CD4-positive, alpha-beta T cell treated with Interleukin-6 for 4 hours (primary cell): Measurements from ENCODE around the gene ACYP1.
A peak's percentile ranks its signal among the peaks of the same experiment; 100 is the strongest.

Experiments used
- DNase-seq: peaks from one replicate; pipeline ENCODE4 v3.0.0-alpha.2; 2020; ENCODE audit warnings: mixed read lengths

Gene ACYP1

GRCh38 chr14:75063491-75064204, at the start of gene ACYP1:
Gene ACYP1 (minus strand): TSS chr14:75064024. CDS start chr14:75063553, 471 bp downstream.
- peak; percentile 91 for DNase-seq

- no peak for DNase-seq
These were observed 46.1 kb upstream of the ACYP1 start for GRCh38 chr14:75109877-75110276.

GRCh38 chr14:75107186-75107585, 43.4 kb upstream of the ACYP1 start:
- DNase-seq, result no peak

- DNase-seq, result no peak
These were observed 37.7 kb upstream of the ACYP1 start for GRCh38 chr14:75101491-75101890.

GRCh38 chr14:75098682-75099081, 34.9 kb upstream of the ACYP1 start:
- no peak for DNase-seq

- DNase-seq, result no peak
These were observed 34.4 kb upstream of the ACYP1 start for GRCh38 chr14:75098212-75098611.

GRCh38 chr14:75096959-75097358, 33.1 kb upstream of the ACYP1 start:
- DNase-seq, result no peak

- DNase-seq, result no peak
These were observed 31.9 kb upstream of the ACYP1 start for GRCh38 chr14:75095690-75096089.

- no peak for DNase-seq
These were observed 31.1 kb upstream of the ACYP1 start for GRCh38 chr14:75094896-75095295.

GRCh38 chr14:75092698-75093097, 28.9 kb upstream of the ACYP1 start:
- DNase-seq, result no peak

GRCh38 chr14:75091251-75091650, 27.4 kb upstream of the ACYP1 start:
- DNase-seq, result no peak

- DNase-seq, result no peak
These were observed 26.5 kb upstream of the ACYP1 start for GRCh38 chr14:75090353-75090752.

- DNase-seq, result peak; percentile 60
These were observed 24.9 kb upstream of the ACYP1 start for GRCh38 chr14:75088566-75089373.

- no peak for DNase-seq
These were observed 24.3 kb upstream of the ACYP1 start for GRCh38 chr14:75088153-75088552.

- no peak for DNase-seq
These were observed 20.7 kb upstream of the ACYP1 start for GRCh38 chr14:75084513-75084912.

GRCh38 chr14:75083271-75083670, 19.4 kb upstream of the ACYP1 start:
- no peak for DNase-seq

GRCh38 chr14:75081660-75082229, 17.9 kb upstream of the ACYP1 start:
- no peak for DNase-seq

GRCh38 chr14:75079521-75079920, 15.7 kb upstream of the ACYP1 start:
- DNase-seq, result no peak

GRCh38 chr14:75077794-75078193, 14.0 kb upstream of the ACYP1 start:
- no peak for DNase-seq

GRCh38 chr14:75070383-75070782, 6.6 kb upstream of the ACYP1 start:
- DNase-seq, result no peak

GRCh38 chr14:75069811-75070145, 6.0 kb upstream of the ACYP1 start:
- no peak for DNase-seq

GRCh38 chr14:75069121-75069810, 5.4 kb upstream of the ACYP1 start, which contains the start of gene ZC2HC1C:
Gene ZC2HC1C (plus strand): TSS chr14:75069641. CDS start chr14:75070574, 933 bp downstream.
- peak; percentile 69 for DNase-seq
